Spinal cord (tissue), 10 donors: Measurements from ENCODE around the gene PPME1. TPM values are rescaled to one million over a fixed set of nuclear protein-coding genes. Genes with fewer than 3 reads are reported as not detected.
A peak's percentile ranks its signal among the peaks of the same experiment; 100 is the strongest.

Source experiments
- DNase-seq, 6 donors: peaks; one replicate each; pipeline versions ENCODE4 v3.0.0 to v3.0.0-alpha.2; 2013 to 2015; ENCODE audit warnings: low spot score in 6 of 6, low read depth in 4 of 6
- H3K27ac ChIP-seq: one replicate; pipeline ENCODE4 v1.5.1; 2013; ENCODE audit warnings: low read depth, low read length, control low read depth
- H3K27me3 ChIP-seq: one replicate; pipeline ENCODE4 v1.6.1; 2013; ENCODE audit warnings: low read length; ENCODE audit not compliant: control insufficient read depth, insufficient read depth
- H3K36me3 ChIP-seq: one replicate; pipeline ENCODE4 v1.6.1; 2013; ENCODE audit warnings: low read length; ENCODE audit not compliant: control insufficient read depth, insufficient read depth
- H3K4me1 ChIP-seq: one replicate; pipeline ENCODE4 v1.6.1; 2013; ENCODE audit warnings: low read length; ENCODE audit not compliant: control insufficient read depth, insufficient read depth
- H3K4me3 ChIP-seq: one replicate; pipeline ENCODE4 v1.5.1; 2013; ENCODE audit warnings: low read depth, low read length, control low read depth
- H3K9me3 ChIP-seq: one replicate; pipeline ENCODE4 v1.6.1; 2013; ENCODE audit warnings: low read length; ENCODE audit not compliant: control insufficient read depth, insufficient read depth
- WGBS: methylation state at CpG from one replicate; pipeline ENCODE4 v1.1.5; 2013; ENCODE audit warnings: missing lambda C conversion rate; ENCODE audit not compliant: insufficient coverage; 5-methylcytosine and 5-hydroxymethylcytosine counted together
- polyA plus RNA-seq, 2 donors: library from polyadenylated mRNA; unstranded; fragments of 120-200 nt; gene quantifications; one replicate each; pipeline ENCODE4 v1.2.1, GENCODE V29; 2013; ENCODE audit not compliant: insufficient read length in 2 of 2
- total RNA-seq, 2 donors: library from RNA; depleted of rRNA in 1 of 2; stranded (reverse); fragments of 120-200 nt in 1 of 2; fragments of >200 nt in 1 of 2; gene quantifications; one replicate each; pipeline versions ENCODE4 v1.2.3 to v1.2.4, GENCODE V29; 2013 to 2014
- donor health status: healthy.

Gene PPME1
- total and polyA plus RNA-seq, 4 donors = 36.1 to 73.8 (median 53.6) TPM

DNA sequence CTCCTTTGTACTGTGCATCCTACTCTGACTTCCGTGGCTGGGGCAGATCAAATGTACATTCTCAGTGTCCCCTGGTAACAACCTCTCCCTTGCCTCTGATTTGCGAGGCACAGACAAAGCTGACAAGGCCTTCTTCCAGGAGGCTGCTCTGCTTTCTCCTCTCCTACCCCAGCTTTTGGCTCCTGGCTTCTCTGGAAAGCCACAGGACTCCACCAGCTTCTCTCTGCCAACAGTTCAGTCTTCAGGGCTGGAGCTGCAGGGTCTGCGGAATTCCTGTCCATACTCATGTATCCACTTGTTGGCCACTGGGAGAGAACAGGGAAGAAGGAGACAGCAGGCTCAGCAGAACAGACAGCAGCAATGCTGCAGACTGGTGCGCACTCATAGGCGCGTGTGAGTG, 95.9 kb downstream of the PPME1 start:
- no peak for DNase-seq
- Histone ChIP-seq H3K36me3 (no peaks in the 10 kb centered on the region), H3K27ac (no peak overlapping the region), H3K9me3 (no peaks in the 10 kb centered on the region), H3K4me3 (no peak overlapping the region), H3K4me1 (no peaks in the 10 kb centered on the region), H3K27me3 (no peaks in the 10 kb centered on the region)
- 75% methylated on average over 6 of the region's 6 CpGs for WGBS

DNA sequence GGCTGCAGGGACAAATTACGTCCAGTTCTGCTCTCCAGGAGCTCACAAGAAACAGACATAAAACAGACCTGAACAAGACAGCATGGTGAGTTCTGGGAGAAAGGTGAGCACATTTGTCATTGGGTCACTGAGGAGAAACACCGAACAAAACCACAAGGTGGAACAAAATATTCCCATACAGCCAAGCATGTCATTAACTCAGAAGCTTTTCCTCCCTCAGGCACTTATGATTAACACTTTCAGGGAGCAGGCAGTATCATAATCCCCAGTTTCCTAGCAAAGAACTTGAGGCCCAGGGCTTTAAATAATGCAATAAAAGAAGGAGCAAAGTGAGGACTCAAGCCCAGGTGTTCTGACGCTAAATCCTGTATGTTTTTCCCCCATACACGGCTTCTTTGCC, 97.4 kb downstream of the PPME1 start:
- Histone ChIP-seq H3K4me3 (no peak overlapping the region), H3K4me1 (no peaks in the 10 kb centered on the region)

GRCh38 chr11:74269161-74269811, 98.2 kb downstream of the PPME1 start:
- WGBS = 83% methylated on average over 5 of the region's 11 CpGs
- H3K9me3 ChIP-seq = no peaks in the 10 kb centered on the region
- no peaks in the 10 kb centered on the region for H3K4me1 ChIP-seq
- no peaks in the 10 kb centered on the region for H3K36me3 ChIP-seq
- DNase-seq = no peak
- H3K27me3 ChIP-seq = no peaks in the 10 kb centered on the region
- H3K4me3 ChIP-seq = no peak overlapping the region
- no peak overlapping the region for H3K27ac ChIP-seq

More for the DNA sequence above, 97.4 kb downstream of the PPME1 start:
- WGBS = 93% methylated on average over 2 of the region's 4 CpGs
- no peaks in the 10 kb centered on the region for H3K36me3 ChIP-seq
- no peaks in the 10 kb centered on the region for H3K27me3 ChIP-seq
- no peaks in the 10 kb centered on the region for H3K9me3 ChIP-seq
- peak in 1 of 6 donors; percentile 16 for DNase-seq
- H3K27ac ChIP-seq = no peak overlapping the region

- no peaks in the 10 kb centered on the region for H3K9me3 ChIP-seq
- DNase-seq = no peak
- 96% methylated on average over 3 of the region's 4 CpGs for WGBS
- no peaks in the 10 kb centered on the region for H3K4me1 ChIP-seq
- no peak overlapping the region for H3K4me3 ChIP-seq
- no peak overlapping the region for H3K27ac ChIP-seq
- H3K27me3 ChIP-seq = no peaks in the 10 kb centered on the region
- no peaks in the 10 kb centered on the region for H3K36me3 ChIP-seq
These were observed 101.2 kb downstream of the PPME1 start for GRCh38 chr11:74272276-74272675.

DNA sequence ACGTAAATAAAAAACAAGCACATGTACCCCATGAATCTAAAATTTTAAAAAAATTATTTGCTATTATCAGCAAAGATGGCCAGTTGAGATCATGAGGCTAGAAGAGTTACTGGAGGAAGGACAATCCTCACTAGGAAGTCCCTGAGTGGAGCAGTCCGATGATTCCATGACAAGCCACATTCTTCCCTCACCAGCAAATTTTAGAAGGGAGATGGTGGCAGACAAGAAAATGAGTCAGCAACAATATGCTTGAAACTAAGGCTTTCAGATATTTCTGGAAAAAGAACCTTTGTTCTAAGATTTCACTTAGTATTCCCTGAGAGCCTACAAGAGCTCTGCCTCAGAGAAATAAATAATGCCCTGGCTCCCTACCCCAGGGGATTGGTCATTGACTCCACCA, 105.5 kb downstream of the PPME1 start:
- H3K4me1 ChIP-seq = no peaks in the 10 kb centered on the region
- no CpG with 5 or more reads among the region's 2 CpGs for WGBS
- H3K4me3 ChIP-seq = no peak overlapping the region

GRCh38 chr11:74278103-74278502, 107.0 kb downstream of the PPME1 start:
- Histone ChIP-seq H3K36me3 (no peaks in the 10 kb centered on the region), H3K9me3 (no peaks in the 10 kb centered on the region), H3K4me3 (no peak overlapping the region), H3K4me1 (peaks cover 4% of the 10 kb centered on the region), H3K27ac (no peak overlapping the region), H3K27me3 (no peaks in the 10 kb centered on the region)
- 93% methylated on average over 2 of the region's 2 CpGs for WGBS
- no peak for DNase-seq

More for the DNA sequence above, 105.5 kb downstream of the PPME1 start:
- H3K36me3 ChIP-seq = no peaks in the 10 kb centered on the region
- no peaks in the 10 kb centered on the region for H3K27me3 ChIP-seq
- H3K9me3 ChIP-seq = no peaks in the 10 kb centered on the region
- no peak for DNase-seq
- no peak overlapping the region for H3K27ac ChIP-seq

GRCh38 chr11:74278721-74279161, 107.7 kb downstream of the PPME1 start:
- Histone ChIP-seq H3K4me1 (peaks cover 4% of the 10 kb centered on the region), H3K27ac (no peak overlapping the region), H3K27me3 (no peaks in the 10 kb centered on the region), H3K4me3 (no peak overlapping the region), H3K36me3 (no peaks in the 10 kb centered on the region), H3K9me3 (no peaks in the 10 kb centered on the region)
- no peak for DNase-seq
- WGBS = no CpG with 5 or more reads among the region's 1 CpG

- H3K27ac ChIP-seq = no peak overlapping the region
- no peaks in the 10 kb centered on the region for H3K9me3 ChIP-seq
- WGBS = 90% methylated on average over 3 of the region's 5 CpGs
- H3K4me3 ChIP-seq = no peak overlapping the region
- no peaks in the 10 kb centered on the region for H3K36me3 ChIP-seq
- no peaks in the 10 kb centered on the region for H3K27me3 ChIP-seq
- DNase-seq = no peak
- peaks cover 4% of the 10 kb centered on the region for H3K4me1 ChIP-seq
These were observed 108.2 kb downstream of the PPME1 start for GRCh38 chr11:74279256-74279655.

DNA sequence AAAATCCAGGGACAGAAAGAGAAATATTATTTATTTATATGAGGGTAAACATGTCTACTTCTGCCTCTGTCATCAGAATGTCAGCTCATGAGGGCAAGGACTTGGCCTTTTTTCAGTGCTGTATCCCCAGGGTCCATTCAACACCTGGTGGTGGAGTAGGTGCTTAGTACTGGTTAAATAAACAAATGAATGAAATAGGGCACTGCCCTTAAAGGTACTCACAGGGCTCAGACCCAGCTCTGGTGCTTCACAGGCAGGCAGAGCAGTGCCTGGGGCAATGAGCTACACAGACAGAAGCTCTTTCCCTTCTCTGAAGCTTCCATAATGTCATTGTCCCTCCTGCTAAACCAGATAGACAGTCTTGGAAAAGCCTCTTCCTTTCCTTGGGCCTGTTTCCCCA, 109.4 kb downstream of the PPME1 start:
- DNase-seq = no peak
- Histone ChIP-seq H3K36me3 (no peaks in the 10 kb centered on the region), H3K4me1 (peaks cover 4% of the 10 kb centered on the region), H3K27ac (no peak overlapping the region), H3K27me3 (no peaks in the 10 kb centered on the region), H3K9me3 (no peaks in the 10 kb centered on the region), H3K4me3 (no peak overlapping the region)

DNA sequence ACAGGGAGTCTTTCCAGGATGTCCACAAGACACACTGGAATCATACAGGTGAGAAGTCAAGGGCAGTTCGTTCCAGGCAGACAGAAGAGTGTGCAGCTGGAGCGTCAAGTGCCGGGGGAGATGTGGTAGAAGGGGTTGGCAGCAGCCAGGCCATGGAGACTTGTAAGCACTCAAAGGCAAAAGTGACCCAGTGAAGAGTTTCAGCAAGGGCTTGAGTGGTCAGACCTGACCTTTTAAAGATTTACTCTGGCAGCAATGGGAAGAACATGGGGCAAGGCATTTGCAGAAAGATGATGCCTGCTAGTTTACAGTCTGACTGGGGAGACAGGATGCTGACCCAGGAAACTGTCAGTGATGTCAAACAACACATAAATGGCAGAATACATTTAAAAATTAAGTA, 111.3 kb downstream of the PPME1 start:
- H3K27ac ChIP-seq = no peak overlapping the region
- H3K9me3 ChIP-seq = no peaks in the 10 kb centered on the region
- H3K36me3 ChIP-seq = no peaks in the 10 kb centered on the region
- DNase-seq = no peak
- no peaks in the 10 kb centered on the region for H3K27me3 ChIP-seq
- no peak overlapping the region for H3K4me3 ChIP-seq
- 86% methylated on average over 3 of the region's 3 CpGs for WGBS
- H3K4me1 ChIP-seq = peaks cover 4% of the 10 kb centered on the region
